ENCODE results near the gene SLAMF6.

DNA sequence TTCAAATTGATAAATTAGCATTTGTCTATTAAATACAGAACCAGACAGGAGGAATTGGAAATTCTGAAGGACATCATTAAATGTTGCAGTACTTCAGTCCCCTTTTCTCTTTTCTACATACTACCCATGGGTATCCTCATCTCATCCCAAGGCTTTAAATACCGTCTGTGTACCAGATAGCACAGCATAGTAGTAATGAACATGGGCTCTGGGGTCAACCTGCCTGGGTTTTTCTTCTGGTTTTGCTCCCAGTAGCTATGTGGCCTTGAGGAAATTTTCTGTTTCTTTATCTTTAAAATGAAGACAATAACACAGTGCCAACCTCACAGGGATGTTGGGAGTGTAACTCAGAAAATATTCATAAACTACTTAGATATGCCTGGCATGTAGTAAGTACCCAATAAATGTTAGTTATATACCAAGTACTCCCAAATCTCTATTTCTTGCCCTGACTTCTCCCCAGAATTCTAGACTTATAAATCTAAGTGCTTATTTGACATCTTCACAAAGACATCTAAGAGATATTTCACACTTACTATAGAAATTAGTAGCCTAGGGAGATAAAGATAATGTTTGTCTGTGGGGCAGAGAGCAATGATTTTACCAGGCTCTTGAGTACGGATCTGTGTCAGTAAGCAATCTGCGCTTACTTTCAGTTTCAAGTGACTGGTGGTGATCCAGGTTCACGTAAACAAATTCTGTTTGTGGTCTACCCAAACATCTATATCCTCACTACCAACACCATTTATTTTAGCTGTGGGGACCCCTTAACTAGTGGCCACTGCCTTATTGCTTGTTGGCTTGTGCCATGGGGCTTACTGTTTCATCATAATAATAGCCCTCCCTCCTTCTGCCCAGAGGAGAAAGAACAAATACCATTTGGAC is 85.4 kb downstream of the SLAMF6 start:
- TF ChIP-seq, protein P1, sequence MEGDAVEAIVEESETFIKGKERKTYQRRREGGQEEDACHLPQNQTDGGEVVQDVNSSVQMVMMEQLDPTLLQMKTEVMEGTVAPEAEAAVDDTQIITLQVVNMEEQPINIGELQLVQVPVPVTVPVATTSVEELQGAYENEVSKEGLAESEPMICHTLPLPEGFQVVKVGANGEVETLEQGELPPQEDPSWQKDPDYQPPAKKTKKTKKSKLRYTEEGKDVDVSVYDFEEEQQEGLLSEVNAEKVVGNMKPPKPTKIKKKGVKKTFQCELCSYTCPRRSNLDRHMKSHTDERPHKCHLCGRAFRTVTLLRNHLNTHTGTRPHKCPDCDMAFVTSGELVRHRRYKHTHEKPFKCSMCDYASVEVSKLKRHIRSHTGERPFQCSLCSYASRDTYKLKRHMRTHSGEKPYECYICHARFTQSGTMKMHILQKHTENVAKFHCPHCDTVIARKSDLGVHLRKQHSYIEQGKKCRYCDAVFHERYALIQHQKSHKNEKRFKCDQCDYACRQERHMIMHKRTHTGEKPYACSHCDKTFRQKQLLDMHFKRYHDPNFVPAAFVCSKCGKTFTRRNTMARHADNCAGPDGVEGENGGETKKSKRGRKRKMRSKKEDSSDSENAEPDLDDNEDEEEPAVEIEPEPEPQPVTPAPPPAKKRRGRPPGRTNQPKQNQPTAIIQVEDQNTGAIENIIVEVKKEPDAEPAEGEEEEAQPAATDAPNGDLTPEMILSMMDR (IDR thresholded peaks at IDR 0.05): no peak
- TF ChIP-seq EP300 (IDR thresholded peaks at IDR 0.05) (no peak), POLR2A (IDR thresholded peaks at IDR 0.05) (no peak)
